Muscle layer of duodenum (tissue), 2 donors: Measurements from ENCODE around the gene CCDC50.
A peak's percentile ranks its signal among the peaks of the same experiment; 100 is the strongest.

Source experiments
- H3K27ac ChIP-seq: one replicate; pipeline ENCODE4 v1.7.0; 2013; ENCODE audit warnings: mild to moderate bottlenecking, low read length
- H3K27me3 ChIP-seq: one replicate; pipeline ENCODE4 v1.7.0; 2013; ENCODE audit warnings: low read depth, mild to moderate bottlenecking, control low read depth, low read length
- H3K36me3 ChIP-seq, 2 donors: one replicate each; pipeline ENCODE4 v1.7.0; 2013; ENCODE audit warnings: low read length in 2 of 2, control low read depth in 1 of 2, mild to moderate bottlenecking in 1 of 2; ENCODE audit not compliant: insufficient read depth in 2 of 2, control insufficient read depth in 1 of 2
- H3K4me1 ChIP-seq, 2 donors: one replicate each; pipeline ENCODE4 v1.7.0; 2013; ENCODE audit warnings: low read length in 2 of 2, mild to moderate bottlenecking in 2 of 2, control low read depth in 1 of 2, moderate library complexity in 1 of 2; ENCODE audit not compliant: insufficient read depth in 2 of 2, control insufficient read depth in 1 of 2
- H3K4me3 ChIP-seq, 2 donors: one replicate each; pipeline ENCODE4 v1.7.0; 2013; ENCODE audit warnings: low read length in 2 of 2, low read depth in 1 of 2, mild to moderate bottlenecking in 1 of 2
- H3K9me3 ChIP-seq, 2 donors: one replicate each; pipeline ENCODE4 v1.7.0; 2013; ENCODE audit warnings: low read length in 2 of 2, control low read depth in 1 of 2, mild to moderate bottlenecking in 1 of 2; ENCODE audit not compliant: control insufficient read depth in 1 of 2
- donor health status: healthy.

CCDC50 gene

GRCh38 chr3:191350396-191351090 is 21.3 kb downstream of the CCDC50 start:
- Histone ChIP-seq H3K27ac (peak overlapping the region; percentile 17), H3K4me3 (peak overlapping the region in 1 of 2 donors; percentile 8), H3K9me3 (no peaks in the 10 kb centered on the region), H3K27me3 (no peaks in the 10 kb centered on the region), H3K36me3 (no peaks in the 10 kb centered on the region), H3K4me1 (peaks cover 6 to 49% of the 10 kb centered on the region in 2 donors)

- peaks cover 6 to 58% of the 10 kb centered on the region in 2 donors for H3K4me1 ChIP-seq
- no peaks in the 10 kb centered on the region for H3K36me3 ChIP-seq
- H3K27me3 ChIP-seq: no peaks in the 10 kb centered on the region
- no peak overlapping the region for H3K27ac ChIP-seq
- no peak overlapping the region for H3K4me3 ChIP-seq
- H3K9me3 ChIP-seq: no peaks in the 10 kb centered on the region
Measured at GRCh38 chr3:191352014-191352413, 22.8 kb downstream of the CCDC50 start.

GRCh38 chr3:191353022-191353777 is 24.0 kb downstream of the CCDC50 start:
- H3K27me3 ChIP-seq: no peaks in the 10 kb centered on the region
- H3K4me3 ChIP-seq: no peak overlapping the region
- H3K9me3 ChIP-seq: no peaks in the 10 kb centered on the region
- H3K36me3 ChIP-seq: peaks cover 0 to 7% of the 10 kb centered on the region in 2 donors
- H3K4me1 ChIP-seq: peaks cover 6 to 54% of the 10 kb centered on the region in 2 donors
- H3K27ac ChIP-seq: no peak overlapping the region

- Histone ChIP-seq H3K4me3 (no peak overlapping the region), H3K27me3 (no peaks in the 10 kb centered on the region), H3K36me3 (peaks cover 7 to 23% of the 10 kb centered on the region in 2 donors), H3K4me1 (peaks cover 6 to 50% of the 10 kb centered on the region in 2 donors), H3K27ac (no peak overlapping the region), H3K9me3 (no peaks in the 10 kb centered on the region)
Measured at GRCh38 chr3:191355406-191355805, 26.2 kb downstream of the CCDC50 start.

GRCh38 chr3:191356631-191357439 is 27.6 kb downstream of the CCDC50 start:
- Histone ChIP-seq H3K9me3 (no peaks in the 10 kb centered on the region), H3K4me3 (peak overlapping the region in 1 of 2 donors; percentile 13), H3K27ac (peak overlapping the region; percentile 61), H3K36me3 (peaks cover 16 to 30% of the 10 kb centered on the region in 2 donors), H3K4me1 (peaks cover 4 to 41% of the 10 kb centered on the region in 2 donors), H3K27me3 (no peaks in the 10 kb centered on the region)

- Histone ChIP-seq H3K4me1 (peaks cover 0 to 34% of the 10 kb centered on the region in 2 donors), H3K27me3 (no peaks in the 10 kb centered on the region), H3K4me3 (no peak overlapping the region), H3K36me3 (peaks cover 20 to 36% of the 10 kb centered on the region in 2 donors), H3K9me3 (no peaks in the 10 kb centered on the region), H3K27ac (peak overlapping the region; percentile 61)
Measured at GRCh38 chr3:191357909-191358308, 28.7 kb downstream of the CCDC50 start.

- Histone ChIP-seq H3K4me1 (peaks cover 0 to 30% of the 10 kb centered on the region in 2 donors), H3K27me3 (no peaks in the 10 kb centered on the region), H3K9me3 (no peaks in the 10 kb centered on the region), H3K27ac (no peak overlapping the region), H3K4me3 (no peak overlapping the region), H3K36me3 (peaks cover 20 to 39% of the 10 kb centered on the region in 2 donors)
Measured at GRCh38 chr3:191358929-191359328, 29.7 kb downstream of the CCDC50 start.

GRCh38 chr3:191360620-191361019 is 31.4 kb downstream of the CCDC50 start:
- no peaks in the 10 kb centered on the region for H3K9me3 ChIP-seq

GRCh38 chr3:191361456-191361855 is 32.3 kb downstream of the CCDC50 start:
- H3K36me3 ChIP-seq: peaks cover 24 to 39% of the 10 kb centered on the region in 2 donors
- H3K9me3 ChIP-seq: no peaks in the 10 kb centered on the region
- no peaks in the 10 kb centered on the region for H3K27me3 ChIP-seq
- H3K27ac ChIP-seq: no peak overlapping the region
- H3K4me1 ChIP-seq: peaks cover 0 to 22% of the 10 kb centered on the region in 2 donors
- H3K4me3 ChIP-seq: no peak overlapping the region

More at GRCh38 chr3:191360620-191361019, 31.4 kb downstream of the CCDC50 start:
- H3K27me3 ChIP-seq: no peaks in the 10 kb centered on the region
- H3K4me1 ChIP-seq: peaks cover 0 to 27% of the 10 kb centered on the region in 2 donors
- H3K36me3 ChIP-seq: peaks cover 24 to 39% of the 10 kb centered on the region in 2 donors
- no peak overlapping the region for H3K27ac ChIP-seq
- no peak overlapping the region for H3K4me3 ChIP-seq

- H3K27me3 ChIP-seq: no peaks in the 10 kb centered on the region
- no peak overlapping the region for H3K4me3 ChIP-seq
- H3K36me3 ChIP-seq: peaks cover 24 to 43% of the 10 kb centered on the region in 2 donors
- H3K27ac ChIP-seq: no peak overlapping the region
- peaks cover 0 to 16% of the 10 kb centered on the region in 2 donors for H3K4me1 ChIP-seq
- H3K9me3 ChIP-seq: no peaks in the 10 kb centered on the region
Measured at GRCh38 chr3:191362037-191362436, 32.8 kb downstream of the CCDC50 start.
